Activated T-cell treated with anti-CD3 and anti-CD28 coated beads, Interleukin-2, amount 50 U/mL, for 72 hours (primary cell): Measurements from ENCODE around the gene TMEM158. TPM values are rescaled to one million over a fixed set of nuclear protein-coding genes. Genes with fewer than 3 reads are reported as not detected.

ENCODE experiments used
- ATAC-seq, 2 donors: fragments of 150-1000 bp; cut with Tn5 transposase; replicated peaks in 1 of 2; 2 replicates each; pipeline ENCODE4 v1.10.0; 2021; ENCODE audit warnings: moderate library complexity in 2 of 2, mild to moderate bottlenecking in 1 of 2
- DNase-seq, 2 donors: peaks; one replicate each; pipeline ENCODE4 v3.0.0; 2021 to 2022; ENCODE audit warnings: mixed read lengths in 1 of 2
- H3K27ac Mint-ChIP-seq: one replicate; pipeline ENCODE4 v1.8.0; 2022; ENCODE audit warnings: mild to moderate bottlenecking, moderate library complexity, mixed read lengths
- H3K27me3 Mint-ChIP-seq: one replicate; pipeline ENCODE4 v1.8.0; 2022; ENCODE audit warnings: low read depth, mixed read lengths
- H3K36me3 Mint-ChIP-seq, 2 donors: one replicate each; pipeline ENCODE4 v1.8.0; 2022; ENCODE audit warnings: mixed read lengths in 2 of 2, mild to moderate bottlenecking in 1 of 2; ENCODE audit not compliant: insufficient read depth in 2 of 2
- H3K4me1 Mint-ChIP-seq: one replicate; pipeline ENCODE4 v1.8.0; 2022; ENCODE audit warnings: low read depth, mixed read lengths
- H3K4me3 Mint-ChIP-seq, 2 donors: one replicate each; pipeline ENCODE4 v1.8.0; 2022; ENCODE audit warnings: mild to moderate bottlenecking in 2 of 2, mixed read lengths in 2 of 2, moderate library complexity in 2 of 2
- H3K9me3 Mint-ChIP-seq, 2 donors: one replicate each; pipeline ENCODE4 v1.8.0; 2022; ENCODE audit warnings: mixed read lengths in 2 of 2
- total RNA-seq, 2 donors: library from RNA; stranded (reverse); gene quantifications; one replicate each; pipeline ENCODE4 v1.2.3, GENCODE V29; 2022

The TMEM158 gene
- total RNA-seq, 2 donors from 2014 or later: not detected

GRCh38 chr3:45252826-45253225 lies 26.7 kb upstream of the TMEM158 start:
- Mint-ChIP-seq H3K36me3 (no peaks in the 10 kb centered on the region), H3K27me3 (no peaks in the 10 kb centered on the region), H3K4me3 (no peak overlapping the region), H3K4me1 (peaks cover under 1% of the 10 kb centered on the region), H3K27ac (no peak overlapping the region), H3K9me3 (no peaks in the 10 kb centered on the region)
- DNase-seq (no peak), ATAC-seq (no peak)

- H3K27ac Mint-ChIP-seq: no peak overlapping the region
- H3K4me3 Mint-ChIP-seq: no peak overlapping the region
- H3K9me3 Mint-ChIP-seq: no peaks in the 10 kb centered on the region
- ATAC-seq: no peak
- peaks cover 6% of the 10 kb centered on the region for H3K4me1 Mint-ChIP-seq
- no peak for DNase-seq
- H3K36me3 Mint-ChIP-seq: no peaks in the 10 kb centered on the region
- peaks cover 1% of the 10 kb centered on the region for H3K27me3 Mint-ChIP-seq
Observed at GRCh38 chr3:45249391-45249790, 23.3 kb upstream of the TMEM158 start.

DNA sequence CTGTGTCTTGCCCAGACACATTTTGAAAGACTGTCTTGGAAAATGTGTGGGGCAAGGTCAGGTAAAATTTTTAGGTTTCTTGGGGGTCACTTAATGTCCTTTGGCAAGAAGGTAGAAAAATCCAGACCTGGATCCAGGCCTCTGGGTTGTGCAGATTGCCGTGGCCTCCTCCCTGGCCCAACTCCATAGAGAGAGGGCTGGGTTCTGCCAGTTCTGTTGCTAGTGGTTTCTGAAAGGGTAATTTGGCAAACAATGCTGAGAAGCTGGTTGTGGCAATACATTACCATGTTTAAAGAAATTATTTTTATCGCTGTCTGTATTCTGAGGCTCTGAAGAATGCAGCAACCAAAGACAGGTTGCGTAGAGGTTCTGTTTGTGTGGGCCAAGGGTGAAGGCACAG lies 20.2 kb upstream of the TMEM158 start:
- peaks cover 7% of the 10 kb centered on the region for H3K27me3 Mint-ChIP-seq
- H3K9me3 Mint-ChIP-seq: no peaks in the 10 kb centered on the region
- peaks cover 6% of the 10 kb centered on the region for H3K4me1 Mint-ChIP-seq
- no peaks in the 10 kb centered on the region for H3K36me3 Mint-ChIP-seq
- no peak overlapping the region for H3K4me3 Mint-ChIP-seq
- no peak overlapping the region for H3K27ac Mint-ChIP-seq
- ATAC-seq: no peak
- no peak for DNase-seq

DNA sequence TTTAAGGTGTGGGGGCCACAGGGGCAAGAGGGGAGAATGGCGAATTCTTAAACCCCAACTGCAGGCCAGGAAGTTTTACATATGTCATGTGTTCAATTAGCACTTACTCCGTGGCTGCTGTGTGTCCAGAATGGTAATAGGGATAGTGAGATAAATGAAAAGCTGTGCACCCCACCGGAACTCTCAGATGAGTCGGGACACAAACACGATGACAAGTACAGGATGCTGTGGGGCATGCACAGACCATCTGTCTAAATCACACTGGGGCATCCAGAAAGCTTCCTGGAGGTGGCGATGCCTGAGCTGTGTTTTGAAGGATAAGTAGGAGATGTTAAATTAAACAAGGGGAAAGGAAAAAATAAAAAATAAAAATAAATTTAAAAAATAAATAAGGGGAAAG lies 18.3 kb upstream of the TMEM158 start:
- H3K27ac Mint-ChIP-seq: no peak overlapping the region
- H3K4me3 Mint-ChIP-seq: no peak overlapping the region
- DNase-seq: no peak
- H3K9me3 Mint-ChIP-seq: no peaks in the 10 kb centered on the region
- peaks cover 13% of the 10 kb centered on the region for H3K27me3 Mint-ChIP-seq
- H3K4me1 Mint-ChIP-seq: peaks cover 6% of the 10 kb centered on the region
- no peak for ATAC-seq
- H3K36me3 Mint-ChIP-seq: no peaks in the 10 kb centered on the region

DNA sequence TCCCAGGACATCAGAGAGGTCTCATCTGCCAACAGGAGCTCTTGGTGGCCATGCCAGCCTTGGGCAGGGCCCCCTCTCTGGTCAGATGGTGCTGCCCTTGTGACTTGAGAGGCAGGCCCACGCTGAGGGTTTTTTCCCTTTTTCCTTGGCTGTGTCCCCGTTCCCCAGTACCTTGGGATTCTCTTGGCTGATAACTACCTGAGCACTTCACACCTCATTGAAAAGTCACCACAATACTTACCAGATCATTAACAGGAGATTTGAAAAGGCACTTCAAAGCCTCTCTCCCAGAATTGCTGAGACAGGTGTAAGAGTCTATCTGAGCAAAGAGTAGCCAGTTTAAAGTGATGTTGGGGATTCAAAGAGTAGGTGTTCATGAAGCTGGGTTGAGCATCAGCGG lies 15.1 kb upstream of the TMEM158 start:
- H3K27me3 Mint-ChIP-seq: peaks cover 13% of the 10 kb centered on the region
- DNase-seq: no peak
- no peaks in the 10 kb centered on the region for H3K9me3 Mint-ChIP-seq
- no peak for ATAC-seq
- no peak overlapping the region for H3K4me3 Mint-ChIP-seq
- no peak overlapping the region for H3K27ac Mint-ChIP-seq
- no peaks in the 10 kb centered on the region for H3K36me3 Mint-ChIP-seq
- no peaks in the 10 kb centered on the region for H3K4me1 Mint-ChIP-seq

- no peak overlapping the region for H3K4me3 Mint-ChIP-seq
- no peak for ATAC-seq
- peaks cover 0 to 2% of the 10 kb centered on the region in 2 donors for H3K9me3 Mint-ChIP-seq
- H3K27me3 Mint-ChIP-seq: peaks cover 13% of the 10 kb centered on the region
- no peak for DNase-seq
- H3K36me3 Mint-ChIP-seq: no peaks in the 10 kb centered on the region
- no peaks in the 10 kb centered on the region for H3K4me1 Mint-ChIP-seq
- no peak overlapping the region for H3K27ac Mint-ChIP-seq
Observed at GRCh38 chr3:45240292-45240691, 14.2 kb upstream of the TMEM158 start.

DNA sequence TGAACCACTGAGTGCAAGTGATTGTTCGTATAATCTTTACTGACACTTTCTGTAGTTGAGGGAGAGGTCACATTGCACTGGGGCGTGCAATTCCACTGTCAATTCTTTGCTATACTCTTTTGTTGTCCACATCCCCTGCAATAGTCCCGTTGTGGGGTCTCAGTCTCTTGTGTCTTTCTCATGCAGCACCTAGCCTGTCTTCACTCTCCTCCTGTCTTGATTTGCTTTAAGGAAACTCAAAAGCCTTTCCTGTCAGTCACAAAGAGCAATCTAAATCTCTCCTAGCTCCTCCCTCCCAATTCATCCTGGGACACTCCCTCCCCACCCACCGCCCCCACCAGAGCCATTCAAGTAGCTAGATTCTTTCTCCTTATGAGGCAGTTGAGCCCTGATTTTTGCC lies 13.2 kb upstream of the TMEM158 start:
- H3K4me3 Mint-ChIP-seq: no peak overlapping the region
- no peak overlapping the region for H3K27ac Mint-ChIP-seq
- no peak for ATAC-seq
- no peaks in the 10 kb centered on the region for H3K36me3 Mint-ChIP-seq
- H3K27me3 Mint-ChIP-seq: peaks cover 10% of the 10 kb centered on the region
- no peak for DNase-seq
- H3K9me3 Mint-ChIP-seq: peaks cover 2% of the 10 kb centered on the region in 2 donors
- H3K4me1 Mint-ChIP-seq: no peaks in the 10 kb centered on the region

DNA sequence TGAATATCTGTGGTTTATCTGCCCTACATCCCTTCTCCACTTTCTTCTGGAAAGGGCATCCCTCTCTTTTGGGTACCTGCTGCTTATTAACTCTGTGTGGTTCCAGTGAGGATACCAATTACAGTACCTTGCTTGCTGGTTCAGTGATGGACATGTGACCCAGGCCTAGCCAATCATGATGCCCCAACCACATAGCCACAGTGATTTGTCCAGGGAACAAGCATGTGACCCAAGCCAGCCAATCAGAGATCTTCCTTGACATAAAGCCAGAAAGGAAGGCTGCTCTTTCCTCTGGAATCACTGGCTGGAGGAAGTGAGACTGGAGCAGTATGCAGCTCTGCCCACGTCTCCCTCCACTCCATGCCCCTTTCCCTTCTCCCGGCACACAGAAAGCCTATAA lies 10.9 kb upstream of the TMEM158 start:
- Mint-ChIP-seq H3K36me3 (no peaks in the 10 kb centered on the region), H3K27me3 (peaks cover 12% of the 10 kb centered on the region), H3K4me1 (no peaks in the 10 kb centered on the region), H3K9me3 (peaks cover 2% of the 10 kb centered on the region in 2 donors), H3K4me3 (no peak overlapping the region), H3K27ac (no peak overlapping the region)
- ATAC-seq (no peak), DNase-seq (no peak)

GRCh38 chr3:45235409-45235808 lies 9.3 kb upstream of the TMEM158 start:
- Mint-ChIP-seq H3K27me3 (peaks cover 27% of the 10 kb centered on the region), H3K4me3 (no peak overlapping the region), H3K27ac (no peak overlapping the region), H3K4me1 (no peaks in the 10 kb centered on the region), H3K9me3 (peaks cover 2% of the 10 kb centered on the region in 2 donors), H3K36me3 (no peaks in the 10 kb centered on the region)
- no peak for DNase-seq
- ATAC-seq: no peak

DNA sequence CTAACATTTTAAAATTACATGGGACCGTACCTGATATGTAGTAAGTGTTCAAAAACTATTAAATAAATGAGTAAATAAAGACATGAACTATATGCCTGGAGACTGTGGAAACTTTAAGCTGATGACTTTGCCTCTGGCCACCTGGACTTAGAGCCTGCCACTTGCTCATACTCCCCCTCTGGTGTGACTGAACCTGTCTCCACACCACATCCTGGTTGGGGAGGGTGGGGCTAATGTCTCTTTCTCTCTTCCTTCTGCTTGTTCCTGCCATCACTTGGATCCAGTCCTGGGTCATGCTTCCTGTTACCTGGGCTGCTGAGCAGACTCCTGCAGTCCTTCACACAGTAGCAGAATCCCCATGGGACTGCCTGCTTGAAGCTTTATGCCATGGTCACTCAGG lies 8.2 kb upstream of the TMEM158 start:
- ATAC-seq (no peak), DNase-seq (no peak)
- no peaks in the 10 kb centered on the region for H3K36me3 Mint-ChIP-seq
- no peak overlapping the region for H3K4me3 Mint-ChIP-seq
- no peaks in the 10 kb centered on the region for H3K4me1 Mint-ChIP-seq
- peaks cover 33% of the 10 kb centered on the region for H3K27me3 Mint-ChIP-seq
- no peak overlapping the region for H3K27ac Mint-ChIP-seq
- peaks cover 2% of the 10 kb centered on the region in 2 donors for H3K9me3 Mint-ChIP-seq

- no peak overlapping the region for H3K4me3 Mint-ChIP-seq
- H3K4me1 Mint-ChIP-seq: no peaks in the 10 kb centered on the region
- H3K27ac Mint-ChIP-seq: no peak overlapping the region
- no peaks in the 10 kb centered on the region for H3K36me3 Mint-ChIP-seq
- H3K9me3 Mint-ChIP-seq: peaks cover 2% of the 10 kb centered on the region in 2 donors
- DNase-seq (no peak), ATAC-seq (no peak)
- H3K27me3 Mint-ChIP-seq: peaks cover 50% of the 10 kb centered on the region
Observed at GRCh38 chr3:45232521-45232920, 6.4 kb upstream of the TMEM158 start.

DNA sequence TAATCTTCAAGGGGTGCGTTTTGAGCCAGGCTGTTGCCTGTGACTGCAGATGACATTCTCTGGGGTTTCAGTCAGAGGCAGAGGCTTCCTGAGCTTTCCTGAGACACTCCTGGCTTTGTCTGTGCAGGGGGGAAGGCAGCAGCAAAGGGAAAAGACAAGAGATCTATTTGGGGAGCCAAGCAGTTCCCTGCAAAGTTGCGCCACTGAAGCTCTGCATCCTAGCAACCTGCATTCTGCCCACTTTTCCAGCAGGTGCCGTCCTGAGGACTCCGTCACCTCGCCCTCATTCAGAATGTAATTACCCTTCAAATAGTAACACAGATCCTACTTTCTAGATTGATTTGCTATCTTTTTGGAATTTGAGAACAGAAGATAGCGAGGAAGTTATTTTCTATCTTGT lies 1.9 kb upstream of the TMEM158 start:
- DNase-seq (no peak), ATAC-seq (no peak)
- H3K27me3 Mint-ChIP-seq: peaks cover 84% of the 10 kb centered on the region
- H3K27ac Mint-ChIP-seq: no peak overlapping the region
- H3K36me3 Mint-ChIP-seq: peaks cover 0 to 2% of the 10 kb centered on the region in 2 donors
- H3K4me3 Mint-ChIP-seq: no peak overlapping the region
- H3K4me1 Mint-ChIP-seq: peaks cover 15% of the 10 kb centered on the region
- no peaks in the 10 kb centered on the region for H3K9me3 Mint-ChIP-seq

- peaks cover 0 to 2% of the 10 kb centered on the region in 2 donors for H3K36me3 Mint-ChIP-seq
- H3K27me3 Mint-ChIP-seq: peaks cover 88% of the 10 kb centered on the region
- ATAC-seq (no peak), DNase-seq (no peak)
- peak overlapping the region; percentile 15 to 64 for H3K4me3 Mint-ChIP-seq
- H3K27ac Mint-ChIP-seq: no peak overlapping the region
- peaks cover 15% of the 10 kb centered on the region for H3K4me1 Mint-ChIP-seq
- H3K9me3 Mint-ChIP-seq: no peaks in the 10 kb centered on the region
Observed at GRCh38 chr3:45227071-45227820, 1.2 kb upstream of the TMEM158 start.
